HepG2 (cell line): ENCODE measurements around the gene TBXA2R. TPM values are rescaled to one million over a fixed set of nuclear protein-coding genes. Genes with fewer than 3 reads are reported as not detected.

Experiments
- ADNP ChIP-seq: sonication (generic); formaldehyde crosslinking; IDR thresholded peaks from 2 replicates; pipeline ENCODE4 v1.4.0; 2020; ENCODE audit warnings: missing genetic modification reagents
- ARNT2 ChIP-seq: sonication (generic); formaldehyde crosslinking; IDR thresholded peaks from 2 replicates; pipeline ENCODE4 v1.8.0; 2022; ENCODE audit warnings: mild to moderate bottlenecking, low read depth, missing genetic modification reagents, moderate library complexity
- BCL6 ChIP-seq: IDR thresholded peaks from 2 replicates; pipeline ENCODE4 v1.6.1; 2016; ENCODE audit warnings: missing genetic modification reagents, missing compliant biosample characterization
- CEBPZ ChIP-seq: IDR thresholded peaks from 2 replicates; pipeline ENCODE4 v1.6.1; 2012; ENCODE audit warnings: low read length, improper control_type of control experiment
- CENPBD1 ChIP-seq: sonication (generic); formaldehyde crosslinking; IDR thresholded peaks from 2 replicates; pipeline ENCODE4 v1.8.0; 2022; ENCODE audit warnings: missing genetic modification reagents, low read depth, mild to moderate bottlenecking, borderline replicate concordance
- FOXP1 ChIP-seq, 2 experiments: fragments of 450-650 bp in 1 of 2; IDR thresholded peaks; 2 replicates each; pipeline ENCODE4 v1.6.1; 2017 to 2018; ENCODE audit warnings: antibody characterized with exemption in 1 of 2
- KMT2B ChIP-seq: IDR thresholded peaks from 2 replicates; pipeline ENCODE4 v1.6.1; 2016; ENCODE audit warnings: missing genetic modification reagents, missing compliant biosample characterization
- NFIC ChIP-seq: IDR thresholded peaks from 2 replicates; pipeline ENCODE4 v1.6.1; 2012; ENCODE audit warnings: mild to moderate bottlenecking, low read length, inconsistent platforms
- NFRKB ChIP-seq: fragments of 450-650 bp; IDR thresholded peaks from 2 replicates; pipeline ENCODE4 v1.6.1; 2017
- NONO ChIP-seq, 2 experiments: fragments of 450-650 bp in 1 of 2; sonication (generic) in 1 of 2; formaldehyde crosslinking in 1 of 2; IDR thresholded peaks in 1 of 2; conservative IDR thresholded peaks in 1 of 2; 2 replicates each; pipeline versions ENCODE4 v1.6.1 to v1.8.0; 2017 to 2022; ENCODE audit warnings: mild to moderate bottlenecking in 1 of 2, missing genetic modification reagents in 1 of 2, moderate library complexity in 1 of 2
- PATZ1 ChIP-seq: sonication (generic); formaldehyde crosslinking; IDR thresholded peaks from 2 replicates; pipeline ENCODE4 v1.4.0; 2020; ENCODE audit warnings: missing genetic modification reagents
- RNF2 ChIP-seq: fragments of 450-650 bp; conservative IDR thresholded peaks from 2 replicates; pipeline ENCODE4 v1.6.1; 2016; ENCODE audit warnings: low read depth
- SP5 ChIP-seq: IDR thresholded peaks from 2 replicates; pipeline ENCODE4 v1.6.1; 2016; ENCODE audit warnings: low read depth, borderline replicate concordance
- SPEN ChIP-seq: sonication (generic); formaldehyde crosslinking; IDR thresholded peaks from 2 replicates; pipeline ENCODE4 v1.5.1; 2020; ENCODE audit warnings: low read depth, mild to moderate bottlenecking, missing genetic modification reagents
- TCF7 ChIP-seq: sonication (generic); IDR thresholded peaks from 2 replicates; pipeline ENCODE4 v1.6.1; 2016; ENCODE audit warnings: antibody characterized with exemption, low read depth
- TRIM22 ChIP-seq: fragments of 450-650 bp; IDR thresholded peaks from 2 replicates; pipeline ENCODE4 v1.6.1; 2017
- ZFP82 ChIP-seq: sonication (generic); formaldehyde crosslinking; IDR thresholded peaks from 2 replicates; pipeline ENCODE4 v1.5.1; 2020; ENCODE audit warnings: mild to moderate bottlenecking, missing genetic modification reagents, borderline replicate concordance
- ZNF3 ChIP-seq: IDR thresholded peaks from 2 replicates; pipeline ENCODE4 v1.7.0; 2017; ENCODE audit warnings: inconsistent platforms
- ZNF672 ChIP-seq: sonication (generic); formaldehyde crosslinking; IDR thresholded peaks from 2 replicates; pipeline ENCODE4 v1.8.1; 2022; ENCODE audit warnings: missing genetic modification reagents
- ZNF749 ChIP-seq: sonication (generic); formaldehyde crosslinking; IDR thresholded peaks from 2 replicates; pipeline ENCODE4 v1.8.0; 2022; ENCODE audit warnings: mild to moderate bottlenecking, missing genetic modification reagents, moderate library complexity, borderline replicate concordance
- ZSCAN20 ChIP-seq: sonication (generic); formaldehyde crosslinking; IDR thresholded peaks from 2 replicates; pipeline ENCODE4 v1.4.0; 2020; ENCODE audit warnings: missing genetic modification reagents, mild to moderate bottlenecking, borderline replicate concordance
- polyA plus RNA-seq, 8 experiments: library from polyadenylated mRNA; depleted of rRNA in 3 of 8; stranded (reverse) in 7 of 8; unstranded in 1 of 8; fragments of >200 nt; fragmentation: Illumina TruSeq in 4 of 8; extraction: Trizol in 4 of 8; gene quantifications; 2 replicates each; pipeline versions ENCODE4 v1.2.1 to v1.2.3, GENCODE V29; 2011 to 2016; ENCODE audit warnings: low read depth in 4 of 8, missing spikeins in 1 of 8, mixed read lengths in 1 of 8; ENCODE audit not compliant: insufficient read depth in 1 of 8
- total RNA-seq, 5 experiments: library from RNA; depleted of rRNA; stranded (reverse); fragments of >200 nt; fragmentation: Illumina TruSeq; extraction: Trizol; gene quantifications; 2 replicates each; pipeline ENCODE4 v1.2.3, GENCODE V29; 2016; ENCODE audit warnings: low read depth in 1 of 5

Gene TBXA2R
- total and polyA plus RNA-seq, 2 of the 13 experiments (the other 11 are each of a cell fraction or from before 2014, with no cell fraction given) = 0.09 TPM; not detected in 1

- TF ChIP-seq NFRKB = no peak
- peak; percentile 50; the same call in 1 of the 2 replicates for TF ChIP-seq SP5
- TF ChIP-seq ADNP (CRISPR knock-in tag) = no peak
- TF ChIP-seq SPEN (CRISPR knock-in tag) = 0 out of 2 replicates have a peak, but pooled peaks have one; percentile 8
- TF ChIP-seq TRIM22 = no peak
- no peak for TF ChIP-seq CEBPZ
- no peak for TF ChIP-seq NONO (IDR thresholded peaks at IDR 0.05)
- no peak for TF ChIP-seq NONO (CRISPR knock-in tag; conservative IDR thresholded peaks at IDR 0.05)
- TF ChIP-seq ZNF749 (CRISPR knock-in tag) = no peak
- no peak for TF ChIP-seq CENPBD1 (CRISPR knock-in tag)
- no peak for TF ChIP-seq BCL6
- no peak for TF ChIP-seq RNF2
- TF ChIP-seq ZFP82 (CRISPR knock-in tag) = no peak
- no peak for TF ChIP-seq TCF7
- TF ChIP-seq KMT2B (CRISPR knock-in tag) = no peak
- TF ChIP-seq PATZ1 (CRISPR knock-in tag) = peak; percentile 25; the same call in 1 of the 2 replicates
- TF ChIP-seq ZSCAN20 = no peak
- no peak for TF ChIP-seq FOXP1 (IDR thresholded peaks at IDR 0.05)
- TF ChIP-seq FOXP1 (CRISPR knock-in tag; IDR thresholded peaks at IDR 0.05) = no peak
- TF ChIP-seq NFIC = no peak
- TF ChIP-seq ZNF672 = no peak
- TF ChIP-seq ZNF3 (CRISPR knock-in tag) = no peak
- TF ChIP-seq ARNT2 (CRISPR knock-in tag) = no peak
- TF ChIP-seq, all 625 proteins: peak for 13
Measured at GRCh38 chr19:3573858-3574637, 32.6 kb downstream of the TBXA2R start (continued).
